HEK293T (cell line): ENCODE results near the gene RAB8B.

Source experiments
- CTBP1 ChIP-seq: fragments of 450-650 bp; IDR thresholded peaks from 2 replicates; pipeline ENCODE4 v1.6.1; 2016; ENCODE audit warnings: borderline replicate concordance
- HDGF ChIP-seq: fragments of 450-650 bp; IDR thresholded peaks from 2 replicates; pipeline ENCODE4 v1.6.1; 2017; ENCODE audit warnings: antibody characterized with exemption, borderline replicate concordance
- SP1 ChIP-seq: fragments of 450-650 bp; IDR thresholded peaks from 2 replicates; pipeline ENCODE4 v1.6.1; 2017

DNA sequence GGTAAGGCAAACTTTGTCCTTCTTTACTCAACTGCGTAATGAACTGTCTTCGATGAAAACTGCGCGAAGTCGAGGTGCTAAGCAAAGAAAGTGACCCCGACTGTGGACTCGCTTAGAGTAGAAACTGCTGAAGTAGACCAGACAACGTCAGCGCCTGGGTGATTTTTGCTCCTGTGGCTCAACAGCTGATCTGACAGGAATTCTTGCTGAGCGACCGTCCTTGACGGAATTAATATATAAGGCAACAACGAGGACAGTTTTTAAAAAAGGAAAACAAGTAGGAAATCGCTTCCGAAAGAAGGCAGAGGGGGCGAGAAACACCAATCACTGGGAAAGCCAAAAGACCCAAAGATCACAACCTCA, 32.7 kb upstream of the RAB8B start:
- TF ChIP-seq CTBP1: no peak
- TF ChIP-seq SP1: no peak
- no peak for TF ChIP-seq HDGF
